Mesodermal cell (in vitro differentiated cells): Measurements from ENCODE around the gene EPYC.

Experiments
- H3K27ac ChIP-seq: 2 replicates; pipeline ENCODE4 v1.7.0; 2013; ENCODE audit warnings: mild to moderate bottlenecking, low read depth, low read length, moderate library complexity; ENCODE audit not compliant: severe bottlenecking
- H3K36me3 ChIP-seq: 2 replicates; pipeline ENCODE4 v1.7.1; 2013; ENCODE audit warnings: mild to moderate bottlenecking, low read length, moderate library complexity; ENCODE audit not compliant: control insufficient read depth, insufficient read depth
- H3K4me1 ChIP-seq: one replicate; pipeline ENCODE4 v1.7.1; 2013; ENCODE audit warnings: mild to moderate bottlenecking, low read length; ENCODE audit not compliant: insufficient read depth, control insufficient read depth, poor library complexity, severe bottlenecking
- H3K4me3 ChIP-seq: 2 replicates; pipeline ENCODE4 v1.7.0; 2013; ENCODE audit warnings: low read length, control low read depth, mild to moderate bottlenecking; ENCODE audit not compliant: insufficient read depth, poor library complexity, severe bottlenecking; ENCODE audit errors: extremely low read depth
- H3K9me3 ChIP-seq: 2 replicates; pipeline ENCODE4 v1.7.1; 2013; ENCODE audit warnings: mild to moderate bottlenecking, low read length, moderate library complexity; ENCODE audit not compliant: control insufficient read depth
- WGBS, 2 experiments: methylation state at CpG; one replicate each; pipeline ENCODE4 v1.1.5; 2013; ENCODE audit warnings: missing lambda C conversion rate in 2 of 2; ENCODE audit not compliant: insufficient coverage in 2 of 2; 5-methylcytosine and 5-hydroxymethylcytosine counted together

EPYC gene

DNA sequence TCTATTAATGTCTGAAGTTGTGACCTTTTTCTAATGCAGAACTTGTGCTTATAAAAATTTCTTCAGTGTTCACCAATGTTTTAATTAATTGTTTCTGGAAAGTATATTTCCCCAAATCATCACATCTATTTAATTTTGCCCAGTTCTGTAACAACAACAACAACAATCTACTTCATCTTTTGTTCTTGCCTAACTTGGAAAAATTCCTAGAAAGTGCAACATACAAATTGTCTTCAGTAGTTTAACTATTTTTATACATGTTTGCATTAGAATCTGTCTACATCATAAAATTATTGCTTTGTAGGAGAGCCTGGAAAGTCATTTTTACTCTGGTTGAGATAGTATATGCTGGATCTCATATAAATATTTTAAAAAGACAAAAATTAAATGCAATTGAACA, 88.3 kb downstream of the EPYC start:
- no peak overlapping the region for H3K4me3 ChIP-seq
- no peak overlapping the region for H3K27ac ChIP-seq
- no peaks in the 10 kb centered on the region for H3K36me3 ChIP-seq
- no peaks in the 10 kb centered on the region for H3K9me3 ChIP-seq
- H3K4me1 ChIP-seq, result no peaks in the 10 kb centered on the region

DNA sequence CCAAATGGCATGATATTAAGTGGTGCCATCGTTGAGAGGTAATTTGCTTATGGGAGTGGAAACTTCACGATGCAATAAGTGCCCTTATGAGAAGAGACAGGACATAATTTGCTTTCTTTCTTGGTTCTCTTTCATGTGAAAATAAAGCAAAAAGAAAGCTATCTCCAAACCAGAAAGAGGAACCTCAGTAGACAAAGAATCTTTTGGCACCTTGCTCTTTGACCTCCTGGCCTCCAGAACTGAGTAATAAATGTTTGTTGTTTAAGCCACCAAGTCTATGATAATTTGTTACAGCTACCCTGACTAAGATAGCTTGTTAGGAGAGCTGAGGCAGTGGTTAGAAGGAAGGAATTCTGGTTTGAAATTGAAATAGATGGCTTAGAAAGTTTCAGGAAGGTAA, 89.4 kb downstream of the EPYC start:
- 60% methylated on average over 1 of the region's 2 CpGs; no CpG with 5 or more reads in 1 of the 2 experiments for WGBS, 2 experiments
- no peaks in the 10 kb centered on the region for H3K4me1 ChIP-seq
- H3K9me3 ChIP-seq, result no peaks in the 10 kb centered on the region
- H3K36me3 ChIP-seq, result no peaks in the 10 kb centered on the region
- no peak overlapping the region for H3K27ac ChIP-seq
- H3K4me3 ChIP-seq, result no peak overlapping the region
